SKM-1 (cell line): ENCODE results near the gene CMTR1.
A peak's percentile ranks its signal among the peaks of the same experiment; 100 is the strongest.
"Not testable (repeated sequence)": the region's sequence is repeated elsewhere in the genome, so short reads cannot be mapped to it uniquely, and the experiment has no call there.

Experiments used
- DNase-seq: peaks from one replicate; lab custom pipeline; 2025; ENCODE audit not compliant: unreplicated experiment; lab: John Stamatoyannopoulos, UW

CMTR1 gene, protein sequence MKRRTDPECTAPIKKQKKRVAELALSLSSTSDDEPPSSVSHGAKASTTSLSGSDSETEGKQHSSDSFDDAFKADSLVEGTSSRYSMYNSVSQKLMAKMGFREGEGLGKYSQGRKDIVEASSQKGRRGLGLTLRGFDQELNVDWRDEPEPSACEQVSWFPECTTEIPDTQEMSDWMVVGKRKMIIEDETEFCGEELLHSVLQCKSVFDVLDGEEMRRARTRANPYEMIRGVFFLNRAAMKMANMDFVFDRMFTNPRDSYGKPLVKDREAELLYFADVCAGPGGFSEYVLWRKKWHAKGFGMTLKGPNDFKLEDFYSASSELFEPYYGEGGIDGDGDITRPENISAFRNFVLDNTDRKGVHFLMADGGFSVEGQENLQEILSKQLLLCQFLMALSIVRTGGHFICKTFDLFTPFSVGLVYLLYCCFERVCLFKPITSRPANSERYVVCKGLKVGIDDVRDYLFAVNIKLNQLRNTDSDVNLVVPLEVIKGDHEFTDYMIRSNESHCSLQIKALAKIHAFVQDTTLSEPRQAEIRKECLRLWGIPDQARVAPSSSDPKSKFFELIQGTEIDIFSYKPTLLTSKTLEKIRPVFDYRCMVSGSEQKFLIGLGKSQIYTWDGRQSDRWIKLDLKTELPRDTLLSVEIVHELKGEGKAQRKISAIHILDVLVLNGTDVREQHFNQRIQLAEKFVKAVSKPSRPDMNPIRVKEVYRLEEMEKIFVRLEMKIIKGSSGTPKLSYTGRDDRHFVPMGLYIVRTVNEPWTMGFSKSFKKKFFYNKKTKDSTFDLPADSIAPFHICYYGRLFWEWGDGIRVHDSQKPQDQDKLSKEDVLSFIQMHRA

DNA sequence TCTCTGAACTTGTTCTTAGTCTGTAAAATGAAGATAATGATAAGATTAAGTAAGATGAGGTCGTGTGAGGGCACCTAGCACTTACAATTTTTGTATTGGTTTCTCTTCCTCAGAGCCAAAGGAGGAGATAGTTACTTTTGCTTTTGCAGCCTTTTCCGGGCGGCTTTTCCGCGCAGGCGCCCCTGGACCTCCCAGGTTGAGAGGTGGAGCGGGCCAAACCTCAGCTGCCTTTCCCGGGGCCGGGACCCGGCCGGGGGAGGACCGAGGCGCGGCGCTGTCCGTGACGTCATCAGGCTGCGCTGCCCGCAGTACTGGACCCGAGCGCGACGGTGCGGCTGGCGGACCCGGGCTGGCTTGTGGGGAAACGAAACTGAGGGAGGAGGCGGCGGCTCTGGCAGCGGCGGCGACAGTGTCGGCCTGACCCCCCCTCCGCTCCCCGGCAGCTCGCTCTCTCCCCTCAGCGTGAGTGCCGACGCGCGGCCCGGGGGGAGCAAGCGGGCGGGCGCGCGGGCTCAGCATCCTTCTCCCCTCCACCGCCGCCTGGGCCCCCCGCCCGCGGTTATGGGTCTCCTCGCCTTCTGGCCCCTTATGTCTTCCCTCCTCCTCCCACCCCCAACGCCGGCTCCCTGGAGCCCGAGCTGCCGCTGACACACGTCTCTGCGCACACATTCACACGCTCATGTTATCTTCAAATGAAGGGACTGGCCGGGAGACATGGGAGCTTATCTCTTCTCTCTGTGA, at the start of gene CMTR1:
TSS of gene CMTR1 (plus strand) at position 306 of the 741 bp plus-strand sequence. CDS start 2,409 bp downstream, outside the sequence.
- peak; percentile 73 for DNase-seq

DNA sequence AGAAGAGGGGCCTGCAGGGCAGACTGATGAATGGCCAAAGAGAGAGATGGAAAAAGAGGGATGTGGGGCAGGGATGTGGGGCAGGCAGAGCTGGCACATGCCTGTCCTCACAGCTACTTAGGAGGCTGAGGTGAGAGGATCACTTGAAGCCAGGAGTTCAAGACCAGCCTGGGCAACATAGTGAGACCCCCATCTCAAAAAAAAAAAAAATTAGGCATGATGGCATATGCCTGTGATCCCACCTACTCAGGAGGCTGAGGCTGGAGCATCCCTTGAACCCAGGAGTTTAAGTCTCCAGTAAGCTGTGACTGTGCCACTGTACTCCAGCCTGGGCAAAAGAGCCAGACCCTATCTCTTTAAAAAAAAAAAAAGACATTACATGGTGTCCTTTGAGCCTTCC, 44.4 kb upstream of the CMTR1 start:
- DNase-seq = no peak

DNA sequence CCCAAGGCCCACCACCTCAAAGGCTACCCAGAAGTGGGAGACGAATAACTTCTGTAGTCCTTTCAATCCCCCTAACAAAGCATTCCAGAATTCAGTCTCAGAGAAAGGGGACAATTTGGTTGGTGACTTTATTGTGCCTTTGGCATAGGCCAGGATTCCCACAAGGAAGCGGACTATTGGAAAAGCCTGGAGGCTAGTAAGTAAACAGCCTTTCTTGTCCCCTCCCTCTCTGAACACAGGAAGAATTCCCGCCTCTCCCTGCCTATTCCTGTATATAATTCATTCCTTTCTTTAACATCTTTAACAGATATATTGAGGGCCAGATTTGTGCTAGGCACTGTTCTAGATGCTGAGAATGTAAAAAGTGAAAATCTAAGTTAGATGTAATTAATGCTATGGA, 43.2 kb upstream of the CMTR1 start:
- DNase-seq = no peak

DNA sequence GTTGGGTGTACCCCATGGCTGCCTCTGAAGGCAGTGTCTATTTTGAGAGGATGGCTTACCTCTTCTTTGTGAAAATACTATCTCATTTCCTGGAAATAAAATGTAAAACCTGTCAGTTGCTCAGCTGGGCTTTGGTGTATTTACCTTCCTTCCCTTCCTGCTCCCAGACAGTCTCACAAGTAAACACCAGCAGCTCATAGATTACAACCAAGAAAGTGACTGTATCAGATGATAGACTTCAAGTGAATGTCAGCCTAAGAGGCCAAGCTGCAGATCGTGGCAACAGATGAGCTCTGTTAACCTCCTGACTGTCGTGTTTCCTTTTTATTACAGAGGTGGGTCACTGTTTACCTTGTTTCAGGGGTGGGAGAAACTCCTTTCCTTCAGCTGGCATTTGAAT, 41.9 kb upstream of the CMTR1 start:
- no peak for DNase-seq

DNA sequence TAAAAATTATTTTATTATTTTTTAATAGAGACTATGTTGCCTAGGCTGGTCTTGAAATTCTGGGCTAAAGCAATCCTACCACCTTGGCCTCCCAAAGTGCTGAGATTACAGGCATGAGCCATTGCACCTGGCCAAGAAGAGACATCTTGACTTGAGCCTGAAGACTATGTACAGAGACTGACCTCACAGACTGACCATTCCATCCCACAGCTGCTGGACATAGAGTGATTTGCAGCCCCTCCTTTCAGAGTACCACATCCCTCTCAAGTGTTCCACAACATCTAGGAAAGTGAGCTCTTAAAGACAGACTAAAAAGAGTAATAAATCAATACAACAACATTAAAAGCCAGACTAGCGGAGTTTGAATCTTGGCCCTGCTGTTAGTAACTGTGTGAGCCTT, 40.2 kb upstream of the CMTR1 start:
- no peak for DNase-seq

DNA sequence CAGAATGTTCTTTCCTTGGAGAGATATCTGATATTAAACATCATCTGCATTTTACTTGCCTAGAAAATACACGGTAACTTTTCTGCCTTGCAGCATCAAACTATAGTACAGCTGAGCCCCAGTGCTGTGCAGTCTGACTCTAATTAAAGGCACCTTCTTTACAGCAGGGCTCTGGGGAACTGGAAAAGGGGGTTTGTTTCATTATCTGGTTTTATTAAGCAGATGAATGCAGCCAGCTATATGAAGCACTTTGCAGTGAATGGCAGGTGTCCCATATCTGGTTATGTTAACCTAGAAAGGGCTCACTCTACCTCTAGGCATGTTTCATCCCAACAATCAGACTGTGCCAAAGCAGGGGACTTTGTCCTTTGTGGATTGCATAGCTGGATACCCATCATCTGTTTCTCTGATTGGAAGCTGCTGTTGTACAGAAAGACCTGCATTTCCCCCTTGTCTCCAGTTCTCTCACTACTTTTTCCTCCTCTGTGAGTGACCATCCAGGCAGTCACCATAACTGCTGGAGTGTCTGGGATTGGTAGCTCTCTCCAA, 39.6 kb upstream of the CMTR1 start:
- DNase-seq = no peak

DNA sequence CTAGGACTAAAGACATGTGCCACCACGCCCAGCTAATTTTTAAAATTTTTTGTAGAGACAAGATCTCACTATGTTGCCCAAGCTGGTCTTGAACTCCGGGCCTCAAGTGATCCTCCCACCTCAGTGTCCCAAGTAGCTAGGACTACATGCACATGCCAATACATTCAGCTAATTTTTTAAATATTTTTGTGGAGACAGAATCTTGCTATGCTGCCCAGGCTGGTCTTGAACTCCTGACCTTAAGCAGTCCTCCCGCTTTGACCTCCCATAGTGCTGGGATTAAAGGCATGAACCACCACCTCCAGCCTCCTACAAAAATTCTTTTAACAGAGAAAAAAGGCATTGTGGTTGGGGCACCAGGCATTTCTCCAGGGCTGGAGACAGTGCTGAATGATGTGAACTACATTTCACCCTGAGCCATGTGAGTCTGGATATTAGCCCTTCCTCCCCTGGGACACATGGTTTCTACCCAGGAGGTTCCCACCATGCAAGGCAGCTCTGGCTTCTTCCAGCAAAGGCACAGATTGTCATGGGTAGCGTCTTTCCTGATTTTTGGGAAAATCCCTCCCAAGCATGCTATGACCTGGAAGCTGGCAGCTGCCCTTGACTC, 36.3 kb upstream of the CMTR1 start:
- DNase-seq = no peak

DNA sequence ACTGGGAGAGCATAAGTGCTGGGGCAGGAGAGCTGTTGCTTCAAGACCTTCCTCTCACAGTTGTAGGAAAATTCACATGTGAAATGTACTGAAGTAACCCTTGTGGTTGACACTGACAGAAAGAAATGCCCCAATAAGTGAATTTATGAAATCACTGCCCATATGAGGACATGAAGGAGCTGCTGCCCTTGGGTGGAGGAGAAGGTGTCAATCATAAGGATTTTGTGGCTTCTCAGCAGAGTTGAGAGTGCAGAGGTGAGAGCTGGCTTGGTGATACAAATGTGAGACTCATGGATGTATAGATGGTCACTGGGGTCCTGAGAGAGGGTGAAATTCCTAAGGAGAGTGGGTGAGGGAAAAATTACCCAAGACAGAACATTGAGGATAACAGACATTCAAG, 33.9 kb upstream of the CMTR1 start:
- peak; percentile 3 for DNase-seq

DNA sequence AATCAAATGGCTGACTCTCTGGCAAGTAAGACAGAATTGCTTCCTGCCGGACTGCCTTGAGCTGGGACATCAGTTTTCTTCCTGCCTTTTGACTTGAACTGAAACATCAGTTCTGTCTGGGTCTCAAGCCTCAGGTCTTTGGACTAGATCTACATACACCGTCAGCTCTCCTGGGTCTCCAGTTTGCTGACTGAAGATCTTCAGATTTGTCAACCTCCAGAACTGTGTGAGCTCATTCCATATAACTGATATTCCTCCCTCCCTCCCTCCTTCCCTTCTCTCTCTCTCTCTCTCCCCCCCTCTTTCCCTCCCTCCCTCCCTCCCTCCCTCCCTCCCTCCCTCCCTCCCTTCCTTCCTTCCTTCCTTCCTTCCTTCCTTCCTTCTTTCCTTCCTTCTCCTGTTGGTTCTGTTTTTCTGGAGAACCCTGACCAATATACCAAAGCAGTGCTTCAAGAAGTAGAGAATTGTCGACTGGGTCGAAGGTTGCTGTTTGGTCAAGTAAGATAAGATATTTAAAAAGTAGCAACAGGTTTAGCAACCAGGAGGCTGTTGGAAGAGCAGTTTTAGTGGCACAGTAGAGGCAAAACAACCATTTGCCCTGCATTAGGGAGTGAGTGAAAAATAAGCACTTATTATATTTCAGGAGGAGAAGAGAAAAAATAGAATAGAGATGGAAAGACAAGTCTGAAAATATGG, 33.1 kb upstream of the CMTR1 start:
- no peak for DNase-seq

DNA sequence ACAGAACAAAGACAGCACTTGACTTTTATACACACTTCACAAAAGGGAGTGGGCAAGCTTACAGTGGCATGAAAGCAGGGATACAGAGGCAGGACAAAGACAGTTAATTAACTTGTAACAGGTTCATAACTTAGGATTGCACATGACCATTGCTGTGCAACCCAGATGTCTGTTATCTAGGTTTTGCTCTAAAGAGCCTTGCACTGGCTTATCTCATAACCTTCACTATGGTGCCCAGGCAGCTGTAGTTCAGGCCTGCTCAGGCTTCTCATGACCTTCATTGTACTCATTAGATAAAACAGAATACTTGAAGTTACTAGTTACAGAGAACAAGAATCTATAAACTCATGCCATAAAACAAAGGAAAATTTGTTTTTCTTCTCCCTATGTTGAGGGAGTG, 31.4 kb upstream of the CMTR1 start:
- not testable (repeated sequence) for DNase-seq

DNA sequence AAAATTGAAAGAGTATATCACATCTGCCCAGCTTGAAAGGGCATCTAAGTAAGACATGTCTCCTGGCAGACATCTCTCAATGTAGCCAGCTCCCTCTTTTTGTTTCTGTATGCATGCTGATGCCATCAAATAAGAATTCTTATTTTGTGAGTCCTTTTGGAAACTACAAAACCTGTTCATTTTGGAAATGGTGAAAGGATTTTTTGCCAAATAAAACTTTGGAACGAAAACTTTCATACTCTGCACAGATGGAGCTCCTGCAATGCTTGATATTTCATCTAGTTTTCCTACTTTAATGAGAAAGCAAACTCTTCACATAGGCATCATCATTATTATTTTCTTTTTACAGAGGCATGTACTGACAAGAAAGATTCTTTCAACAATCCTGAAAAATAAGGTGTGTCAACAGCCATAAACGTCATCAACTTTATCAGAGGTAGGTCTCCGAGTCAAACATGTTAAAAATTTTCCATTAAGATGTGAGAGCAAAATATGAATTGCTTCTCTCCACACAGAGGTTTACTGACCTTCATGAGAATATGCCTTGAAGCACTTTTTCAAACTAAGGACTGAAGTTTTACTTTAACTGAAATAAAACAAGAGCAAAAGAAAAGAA, 26.2 kb upstream of the CMTR1 start:
- no peak for DNase-seq

DNA sequence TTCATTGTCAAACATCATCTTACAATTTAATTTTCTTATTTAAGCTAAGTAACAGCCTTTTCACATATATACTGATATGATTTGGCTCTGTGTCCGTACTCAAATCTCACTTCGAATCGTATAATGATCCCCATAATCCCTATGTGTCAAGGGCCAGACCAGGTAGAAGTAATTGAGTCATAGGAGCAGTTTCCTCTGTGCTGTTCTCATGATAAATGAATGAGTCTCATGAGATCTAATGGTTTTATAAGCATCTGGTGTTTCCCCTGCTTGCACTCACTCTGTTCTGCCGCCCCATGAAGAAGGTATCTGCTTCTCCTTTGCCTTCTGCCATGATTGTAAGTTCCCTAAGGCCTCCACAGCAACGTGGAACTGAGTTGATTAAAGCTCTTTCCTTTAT, 25.1 kb upstream of the CMTR1 start:
- DNase-seq = no peak

DNA sequence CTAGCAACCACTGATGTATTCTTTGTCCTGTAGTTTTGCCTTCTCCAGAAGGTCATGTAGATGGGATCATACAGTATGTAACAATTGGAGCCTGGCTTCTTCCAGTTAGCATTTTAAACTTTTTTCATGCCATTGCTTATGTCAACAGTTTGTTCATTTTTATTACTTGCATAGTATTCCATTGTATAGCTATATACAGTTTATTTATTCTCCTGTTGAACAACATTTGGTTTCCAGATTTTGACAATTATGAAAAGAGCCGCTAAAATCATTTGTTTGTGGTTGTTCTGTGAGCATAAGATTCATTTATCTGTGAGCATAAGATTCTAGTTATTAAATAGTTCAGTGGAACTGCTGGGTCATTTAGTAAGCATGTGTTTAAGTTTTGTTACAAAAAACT, 23.5 kb upstream of the CMTR1 start:
- no peak for DNase-seq

DNA sequence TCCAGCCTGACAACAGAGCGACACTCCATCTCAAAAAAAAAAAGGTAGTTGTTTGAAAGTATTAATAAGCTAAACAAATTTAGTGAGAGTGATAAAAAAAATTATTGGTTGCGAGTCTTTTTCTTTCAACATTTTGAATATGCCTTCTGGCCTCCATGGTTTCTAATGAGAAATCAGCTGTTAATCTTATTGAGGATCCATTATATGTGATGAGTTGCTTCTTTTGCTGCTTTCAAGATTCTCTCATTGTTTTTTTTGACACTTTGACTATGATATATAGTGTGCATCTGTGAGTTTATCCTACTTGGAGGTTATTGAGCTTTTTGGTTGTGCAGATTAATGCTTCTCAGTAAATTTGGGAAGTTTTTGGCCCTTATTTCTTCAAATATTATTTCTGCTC, 15.6 kb upstream of the CMTR1 start:
- no peak for DNase-seq

DNA sequence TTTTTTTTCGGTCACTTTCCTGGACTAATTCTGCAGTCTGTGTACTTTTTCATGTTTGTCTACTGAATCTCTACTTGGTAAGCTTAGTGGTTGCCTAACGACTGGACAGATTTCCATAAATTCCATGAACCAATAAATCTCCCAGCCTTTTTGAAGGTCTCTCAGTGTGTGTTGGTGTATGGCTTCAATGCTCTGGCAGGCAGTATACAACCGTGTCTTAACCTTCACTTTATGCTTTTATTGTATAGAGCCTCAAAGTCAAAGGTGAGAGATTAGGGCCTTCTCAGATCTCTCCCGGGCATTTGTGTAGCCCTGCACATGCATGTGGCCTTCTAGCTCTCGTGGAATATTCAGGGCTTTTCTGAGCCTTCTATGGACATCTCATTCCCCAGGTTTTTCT, 14.3 kb upstream of the CMTR1 start:
- DNase-seq = no peak

DNA sequence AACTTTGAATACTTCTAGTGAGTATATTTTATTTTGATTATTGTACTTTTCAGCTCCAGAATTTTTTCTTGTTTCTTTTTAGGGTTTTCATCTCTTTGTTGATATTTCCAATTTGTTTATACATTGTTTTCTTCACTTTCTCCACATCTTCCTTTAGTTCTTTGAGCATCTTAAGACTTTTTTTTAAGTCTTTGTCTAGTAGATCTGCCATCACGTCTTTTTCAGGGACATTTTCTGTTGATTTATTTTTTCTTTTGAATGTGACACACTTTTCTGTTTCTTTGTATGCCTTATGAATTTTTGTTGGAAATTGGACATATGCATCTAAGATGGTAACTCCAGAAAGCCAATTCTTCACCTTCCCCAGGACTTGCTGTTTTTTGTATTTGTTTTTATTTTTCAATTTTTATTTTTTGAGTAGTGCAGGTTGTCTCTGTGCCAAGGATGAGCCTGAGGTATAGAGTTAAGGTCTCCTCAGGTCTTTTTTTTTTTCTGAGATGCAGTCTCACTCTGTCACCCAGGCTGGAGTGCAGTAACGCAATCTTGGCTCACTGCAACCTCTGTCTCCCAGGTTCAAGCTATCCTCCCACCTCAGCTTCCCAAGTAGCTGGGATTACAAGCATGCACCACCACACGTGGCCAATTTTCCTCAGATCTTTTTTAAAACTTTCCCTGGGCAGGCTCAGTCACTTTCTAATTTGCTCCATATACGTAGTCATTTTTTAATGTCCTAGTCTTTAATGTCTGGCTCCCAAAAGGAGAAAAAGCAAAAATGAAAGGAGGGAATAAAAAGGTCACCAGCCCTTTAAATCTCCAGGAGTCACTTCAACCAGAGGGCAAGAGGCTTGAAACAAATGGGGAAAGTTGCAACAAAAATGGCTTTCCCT, 6.7 kb upstream of the CMTR1 start:
- DNase-seq = no peak

DNA sequence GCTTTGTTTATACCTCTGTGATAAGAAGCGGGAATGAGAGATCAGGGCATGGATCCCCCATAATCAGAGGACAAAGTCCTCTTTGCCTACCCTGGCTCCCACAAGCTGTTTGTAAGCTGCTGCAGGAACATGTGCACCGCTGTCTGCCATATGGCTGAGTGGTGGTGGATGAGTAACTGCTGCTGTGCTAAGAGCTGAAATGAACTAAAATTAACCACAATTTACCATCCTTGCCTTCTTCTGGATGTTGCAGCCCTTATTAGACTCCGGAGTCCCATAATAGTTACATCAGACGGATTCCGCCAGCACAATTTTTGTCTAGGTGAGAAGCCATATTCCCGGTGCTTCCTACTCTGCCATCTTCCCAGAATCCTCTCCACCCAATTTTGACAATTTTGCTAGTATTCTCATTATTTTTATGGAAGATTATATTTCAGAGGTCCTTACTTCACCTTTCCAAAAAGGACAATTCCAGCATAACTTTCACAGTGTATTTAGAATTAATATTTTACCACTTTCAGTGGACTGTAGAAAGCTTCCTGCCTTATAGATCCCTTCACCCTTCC, 6.0 kb upstream of the CMTR1 start:
- no peak for DNase-seq

DNA sequence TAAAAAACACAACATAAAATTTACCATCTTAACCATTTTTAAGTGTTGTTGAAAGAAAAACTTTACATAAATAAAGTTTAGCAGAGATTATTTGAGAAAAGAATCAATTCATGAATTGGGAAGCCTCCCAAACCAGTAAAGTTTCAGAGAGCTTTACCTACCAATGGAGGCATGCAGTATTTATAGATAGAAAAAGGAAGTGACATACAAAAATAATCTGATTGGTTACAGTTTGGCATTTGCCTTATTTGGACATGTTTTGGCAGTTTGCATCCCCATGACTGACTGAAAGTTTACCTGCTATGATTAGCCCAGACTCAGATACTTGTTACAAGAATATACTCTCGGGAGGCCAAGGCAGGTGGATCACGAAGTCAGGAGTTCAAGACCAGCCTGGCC, 3.7 kb upstream of the CMTR1 start:
- no peak for DNase-seq

DNA sequence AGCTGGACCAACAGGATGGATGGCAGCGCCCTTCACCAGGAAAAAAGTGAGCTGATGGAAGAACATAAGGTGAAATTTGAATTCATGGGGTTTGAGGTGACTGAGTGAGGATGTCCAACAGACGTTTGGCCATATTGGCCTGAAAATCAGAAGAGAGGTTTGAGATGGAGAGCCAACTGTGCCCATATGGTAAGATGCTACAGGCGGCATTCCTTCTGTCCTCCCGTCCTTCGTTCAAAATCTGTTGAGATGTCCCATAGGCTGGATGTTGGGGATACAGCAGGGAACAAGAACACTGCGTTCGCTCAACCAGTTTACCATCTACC, 468 bp upstream of the CMTR1 start:
- DNase-seq = no peak
